Neural progenitor cell (in vitro differentiated cells): ENCODE measurements around the gene CEP135.

Source experiments
- EZH2 ChIP-seq: fragments of 200-600 bp; sonication (generic); IDR thresholded peaks from 2 replicates; pipeline ENCODE4 v1.6.1; 2017; ENCODE audit warnings: antibody characterized with exemption, mild to moderate bottlenecking, moderate library complexity
- EZH2phosphoT487 ChIP-seq: fragments of 200-600 bp; sonication (generic); IDR thresholded peaks from 2 replicates; pipeline ENCODE4 v1.6.1; 2017; ENCODE audit warnings: antibody characterized with exemption
- TF ChIP-seq, protein P1 (sequence below): fragments of 200-600 bp; sonication (generic); IDR thresholded peaks from 2 replicates; pipeline ENCODE4 v1.5.1; 2017; ENCODE audit warnings: antibody characterized with exemption, mild to moderate bottlenecking

DNA sequence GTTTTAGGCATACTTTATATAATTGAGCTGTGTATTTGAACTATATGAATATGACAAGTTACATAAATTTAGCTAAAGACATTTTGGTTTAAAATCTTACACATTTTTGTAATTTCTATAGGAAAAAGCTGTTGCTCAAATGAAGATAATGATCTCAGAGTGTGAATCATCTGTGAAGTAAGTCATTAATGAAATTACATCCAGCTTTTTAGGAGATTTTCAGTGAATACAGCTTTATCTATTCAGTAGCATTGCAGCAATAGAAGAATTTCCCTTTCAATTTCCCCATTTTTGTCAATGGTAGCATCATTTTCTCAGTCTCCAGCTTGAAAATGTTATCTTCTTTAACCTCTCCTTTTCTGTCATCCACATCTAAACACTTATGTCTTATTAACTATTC lies 59.5 kb downstream of the CEP135 start:
- TF ChIP-seq, protein P1, sequence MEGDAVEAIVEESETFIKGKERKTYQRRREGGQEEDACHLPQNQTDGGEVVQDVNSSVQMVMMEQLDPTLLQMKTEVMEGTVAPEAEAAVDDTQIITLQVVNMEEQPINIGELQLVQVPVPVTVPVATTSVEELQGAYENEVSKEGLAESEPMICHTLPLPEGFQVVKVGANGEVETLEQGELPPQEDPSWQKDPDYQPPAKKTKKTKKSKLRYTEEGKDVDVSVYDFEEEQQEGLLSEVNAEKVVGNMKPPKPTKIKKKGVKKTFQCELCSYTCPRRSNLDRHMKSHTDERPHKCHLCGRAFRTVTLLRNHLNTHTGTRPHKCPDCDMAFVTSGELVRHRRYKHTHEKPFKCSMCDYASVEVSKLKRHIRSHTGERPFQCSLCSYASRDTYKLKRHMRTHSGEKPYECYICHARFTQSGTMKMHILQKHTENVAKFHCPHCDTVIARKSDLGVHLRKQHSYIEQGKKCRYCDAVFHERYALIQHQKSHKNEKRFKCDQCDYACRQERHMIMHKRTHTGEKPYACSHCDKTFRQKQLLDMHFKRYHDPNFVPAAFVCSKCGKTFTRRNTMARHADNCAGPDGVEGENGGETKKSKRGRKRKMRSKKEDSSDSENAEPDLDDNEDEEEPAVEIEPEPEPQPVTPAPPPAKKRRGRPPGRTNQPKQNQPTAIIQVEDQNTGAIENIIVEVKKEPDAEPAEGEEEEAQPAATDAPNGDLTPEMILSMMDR, result no peak
- TF ChIP-seq EZH2 (no peak), EZH2phosphoT487 (no peak)
